Trophoblast cell (in vitro differentiated cells and primary cell): ENCODE results near the gene SIX5.

Source experiments
- DNase-seq, 2 donors: peaks; one replicate each; pipeline ENCODE4 v3.0.0-alpha.2; 2016
- H2AFZ ChIP-seq: 2 replicates; pipeline ENCODE4 v1.6.1; 2013; ENCODE audit warnings: low read length, moderate library complexity, mild to moderate bottlenecking; ENCODE audit not compliant: insufficient read depth, poor library complexity
- H2AK5ac ChIP-seq: 2 replicates; pipeline ENCODE4 v1.6.1; 2013; ENCODE audit warnings: mild to moderate bottlenecking, low read length
- H2BK120ac ChIP-seq: 2 replicates; pipeline ENCODE4 v1.6.1; 2013; ENCODE audit warnings: low read length, mild to moderate bottlenecking, moderate library complexity; ENCODE audit not compliant: insufficient read depth, poor library complexity
- H2BK12ac ChIP-seq: 2 replicates; pipeline ENCODE4 v1.6.1; 2013; ENCODE audit warnings: mild to moderate bottlenecking, low read length, moderate library complexity
- H2BK5ac ChIP-seq: 2 replicates; pipeline ENCODE4 v1.6.1; 2013; ENCODE audit warnings: low read length, low read depth, moderate library complexity, mild to moderate bottlenecking; ENCODE audit not compliant: poor library complexity
- H3K14ac ChIP-seq: 2 replicates; pipeline ENCODE4 v1.6.1; 2013; ENCODE audit warnings: mild to moderate bottlenecking, low read length
- H3K18ac ChIP-seq: 2 replicates; pipeline ENCODE4 v1.6.1; 2013; ENCODE audit warnings: mild to moderate bottlenecking, low read length
- H3K23ac ChIP-seq: 2 replicates; pipeline ENCODE4 v1.6.1; 2013; ENCODE audit warnings: low read length
- H3K27ac ChIP-seq: 2 replicates; pipeline ENCODE4 v1.5.1; 2013; ENCODE audit warnings: low read depth, mild to moderate bottlenecking, inconsistent platforms, low read length, moderate library complexity
- H3K27me3 ChIP-seq: 2 replicates; pipeline ENCODE4 v1.6.1; 2013; ENCODE audit warnings: inconsistent platforms, mild to moderate bottlenecking, low read length, moderate library complexity; ENCODE audit not compliant: insufficient read depth
- H3K36me3 ChIP-seq, 2 experiments: 1 replicate in 1 of 2; 2 replicates in 1 of 2; pipeline ENCODE4 v1.6.1; 2013; ENCODE audit warnings: low read length in 2 of 2, mild to moderate bottlenecking in 2 of 2, moderate library complexity in 1 of 2; ENCODE audit not compliant: insufficient read depth in 2 of 2, control insufficient read depth in 1 of 2
- H3K4ac ChIP-seq: 2 replicates; pipeline ENCODE4 v1.6.1; 2013; ENCODE audit warnings: low read depth, mild to moderate bottlenecking, low read length, moderate library complexity
- H3K4me1 ChIP-seq, 2 experiments: 1 replicate in 1 of 2; 2 replicates in 1 of 2; pipeline ENCODE4 v1.6.1; 2013; ENCODE audit warnings: low read length in 2 of 2, mild to moderate bottlenecking in 2 of 2, moderate library complexity in 1 of 2; ENCODE audit not compliant: insufficient read depth in 2 of 2, control insufficient read depth in 1 of 2
- H3K4me2 ChIP-seq: 2 replicates; pipeline ENCODE4 v1.6.1; 2013; ENCODE audit warnings: inconsistent platforms, mild to moderate bottlenecking, low read length, moderate library complexity
- H3K4me3 ChIP-seq: 2 replicates; pipeline ENCODE4 v1.5.1; 2013; ENCODE audit warnings: mild to moderate bottlenecking, low read depth, low read length, inconsistent platforms
- H3K79me1 ChIP-seq: one replicate; pipeline ENCODE4 v1.6.1; 2013; ENCODE audit warnings: low read length
- H3K79me2 ChIP-seq: 2 replicates; pipeline ENCODE4 v1.6.1; 2013; ENCODE audit warnings: low read length, mild to moderate bottlenecking; ENCODE audit not compliant: control insufficient read depth, insufficient read depth, poor library complexity
- H3K9ac ChIP-seq: 2 replicates; pipeline ENCODE4 v1.6.1; 2013; ENCODE audit warnings: mild to moderate bottlenecking, low read length
- H3K9me3 ChIP-seq: 2 replicates; pipeline ENCODE4 v1.6.1; 2013; ENCODE audit warnings: low read depth, mild to moderate bottlenecking, control low read depth, inconsistent platforms, low read length; ENCODE audit not compliant: insufficient read depth
- H4K12ac ChIP-seq: 2 replicates; pipeline ENCODE4 v1.6.1; 2013; ENCODE audit warnings: low read depth, mild to moderate bottlenecking, low read length, moderate library complexity
- H4K8ac ChIP-seq: 2 replicates; pipeline ENCODE4 v1.6.1; 2013; ENCODE audit warnings: low read depth, mild to moderate bottlenecking, low read length, moderate library complexity
- H4K91ac ChIP-seq: one replicate; pipeline ENCODE4 v1.6.1; 2013; ENCODE audit warnings: low read depth, mild to moderate bottlenecking, low read length, moderate library complexity
- WGBS: extraction: QIAGEN DNeasy Blood & Tissue Kit; methylation state at CpG from one replicate; pipeline ENCODE4 v1.1.7; 2013; ENCODE audit warnings: missing lambda C conversion rate; ENCODE audit not compliant: insufficient read length, insufficient coverage; ENCODE audit errors: extremely low coverage; 5-methylcytosine and 5-hydroxymethylcytosine counted together

The SIX5 gene

DNA sequence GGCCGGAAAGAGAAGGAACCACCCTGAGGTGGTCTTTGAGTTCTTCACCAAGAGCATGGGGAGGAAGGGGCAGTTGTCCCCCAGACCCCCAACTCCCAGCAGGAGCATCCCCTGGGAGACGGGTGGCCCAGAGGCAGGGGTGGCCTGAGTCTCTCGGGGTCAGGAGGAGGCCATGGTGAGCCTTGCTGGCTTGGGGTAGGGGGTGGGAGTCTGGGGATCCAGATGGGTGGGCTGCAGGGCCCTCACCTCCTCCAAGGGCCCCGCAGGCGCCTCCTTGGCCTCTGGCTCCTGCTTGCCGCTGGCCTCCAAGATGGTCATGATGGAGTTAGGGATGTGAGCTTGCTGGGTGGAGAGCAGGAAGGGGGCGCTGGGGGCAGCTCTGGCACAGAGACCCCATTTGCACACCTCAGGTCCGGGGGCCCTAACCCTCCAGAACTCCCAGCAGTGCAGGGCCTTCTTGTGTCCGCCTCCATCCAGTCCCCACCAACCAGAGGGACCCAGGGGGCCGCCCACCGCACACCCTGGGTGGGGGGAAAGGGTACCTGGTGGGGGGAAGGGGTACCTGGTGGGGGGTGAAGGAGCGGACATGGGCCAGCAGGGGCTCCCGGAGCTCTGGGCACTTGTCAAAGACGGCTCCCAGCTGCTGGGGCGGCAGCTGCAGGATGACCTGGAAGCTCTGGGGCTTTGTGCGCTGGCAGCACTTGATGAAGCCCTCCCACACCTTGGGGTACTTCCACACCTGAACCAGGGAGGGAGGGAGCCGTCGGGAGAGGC lies 47.4 kb upstream of the SIX5 start:
- H4K91ac ChIP-seq, result peak overlapping the region; percentile 87
- WGBS, result no CpG with 5 or more reads among the region's 18 CpGs
- peaks cover 11 to 25% of the 10 kb centered on the region in 2 experiments for H3K4me1 ChIP-seq
- H3K4ac ChIP-seq, result peak overlapping the region; percentile 2
- H2BK12ac ChIP-seq, result peak overlapping the region; percentile 41
- no peaks in the 10 kb centered on the region for H3K27me3 ChIP-seq
- H3K79me1 ChIP-seq, result peaks cover 12% of the 10 kb centered on the region
- no peak overlapping the region for H3K23ac ChIP-seq
- H4K12ac ChIP-seq, result peak overlapping the region; percentile 17
- H2BK120ac ChIP-seq, result peak overlapping the region; percentile 1
- H2AK5ac ChIP-seq, result peak overlapping the region; percentile 64
- peaks cover 2% of the 10 kb centered on the region for H3K79me2 ChIP-seq
- H4K8ac ChIP-seq, result peak overlapping the region; percentile 84
- H3K9ac ChIP-seq, result peak overlapping the region; percentile 56
- H3K36me3 ChIP-seq, result peaks cover 20 to 23% of the 10 kb centered on the region in 2 experiments
- no peaks in the 10 kb centered on the region for H3K9me3 ChIP-seq
- H3K4me3 ChIP-seq, result peak overlapping the region; percentile 53
- H3K27ac ChIP-seq, result peak overlapping the region; percentile 45
- peak overlapping the region; percentile 71 for H3K14ac ChIP-seq
- H2AFZ ChIP-seq, result peak overlapping the region; percentile 85
- H2BK5ac ChIP-seq, result peak overlapping the region; percentile 50
- DNase-seq, result no peak
- peak overlapping the region; percentile 84 for H3K4me2 ChIP-seq
- peak overlapping the region; percentile 39 for H3K18ac ChIP-seq

DNA sequence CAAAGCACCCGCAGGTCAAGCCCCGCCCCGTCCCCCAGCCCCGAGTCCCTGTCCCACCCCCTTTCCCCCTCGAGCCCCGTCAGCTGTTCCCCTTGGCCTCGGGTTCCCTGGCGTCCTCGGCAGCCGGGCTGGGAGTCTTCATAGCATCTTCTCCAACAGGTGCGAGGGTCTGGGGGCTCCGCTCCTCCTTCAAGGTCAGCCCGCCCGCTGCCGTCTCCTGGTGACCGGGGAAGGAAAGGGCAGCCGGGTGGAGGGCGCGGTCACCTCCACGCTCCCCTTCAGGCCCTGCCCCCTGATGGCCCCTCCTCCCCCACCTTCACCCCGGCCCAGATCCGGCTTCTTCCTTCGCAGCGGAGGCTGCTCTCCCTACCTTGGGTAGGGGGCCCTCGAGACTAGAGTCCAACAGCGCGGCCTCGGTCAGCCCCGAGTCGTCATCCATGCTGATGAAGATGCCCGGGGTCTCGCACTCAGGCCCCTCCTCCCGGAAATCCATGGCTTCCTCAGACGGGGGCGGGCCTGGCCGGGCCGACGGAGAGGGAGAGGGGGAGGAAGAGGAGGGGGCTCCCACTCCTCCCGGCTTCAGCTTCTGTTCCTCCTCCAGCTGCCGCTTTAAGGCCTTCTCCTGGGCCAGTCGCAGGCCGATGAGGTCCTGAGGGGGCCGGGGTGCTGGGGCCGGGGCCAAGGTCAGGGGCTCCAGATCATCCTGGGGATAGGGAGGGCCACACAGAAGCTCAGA lies 46.6 kb upstream of the SIX5 start:
- Histone ChIP-seq H4K91ac (peak overlapping the region; percentile 87), H3K18ac (peak overlapping the region; percentile 39)

DNA sequence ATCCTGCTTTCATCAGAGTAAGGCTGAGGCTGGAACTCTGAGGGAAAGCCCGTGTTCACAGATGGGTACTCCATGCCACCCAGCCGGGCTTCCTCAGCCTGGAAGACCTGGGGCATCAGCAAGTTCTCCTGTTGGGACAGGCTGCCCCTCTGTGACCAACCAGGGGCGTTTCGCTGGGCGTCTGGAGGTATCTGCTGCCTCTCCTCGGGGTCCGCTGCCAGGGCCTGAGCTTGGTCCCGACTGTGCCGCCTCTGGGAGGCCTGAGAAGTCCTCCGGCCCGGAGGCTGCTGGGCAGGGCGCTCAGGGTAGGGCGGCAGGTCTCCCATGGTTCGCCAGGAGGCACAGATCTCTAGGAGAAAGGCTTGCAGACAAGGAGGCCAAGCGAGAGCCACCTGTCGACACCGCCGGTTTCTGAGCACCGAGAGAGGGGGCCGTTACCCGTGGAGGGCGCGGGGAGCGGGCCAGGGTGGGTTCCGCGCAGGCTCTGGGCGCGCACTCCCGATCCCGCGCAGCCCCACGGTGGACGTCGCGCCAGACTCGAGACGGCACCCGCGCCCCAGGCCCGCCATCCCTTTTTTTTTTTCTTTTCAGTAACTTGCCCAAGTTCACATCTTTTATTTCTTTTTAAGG lies 45.9 kb upstream of the SIX5 start, which contains the start of gene RSPH6A:
TSS of gene RSPH6A (minus strand) at position 458 of the 630 bp plus-strand sequence. CDS start at position 326, 132 bp downstream.
- H3K79me1 ChIP-seq, result peaks cover 15% of the 10 kb centered on the region
- no peak within 1 kb of the TSS for H3K23ac ChIP-seq
- peak within 1 kb of the TSS; percentile 56 for H3K9ac ChIP-seq
- H2BK5ac ChIP-seq, result peak within 1 kb of the TSS; percentile 50
- H3K27me3 ChIP-seq, result no peaks in the 10 kb centered on the region
- H3K4ac ChIP-seq, result peak within 1 kb of the TSS; percentile 16
- peak within 1 kb of the TSS; percentile 87 for H4K91ac ChIP-seq
- H3K14ac ChIP-seq, result peak within 1 kb of the TSS; percentile 71
- peaks cover 2% of the 10 kb centered on the region for H3K9me3 ChIP-seq
- no CpG with 5 or more reads among the region's 40 CpGs for WGBS
- H2AK5ac ChIP-seq, result peak within 1 kb of the TSS; percentile 64
- peak within 1 kb of the TSS; percentile 84 for H4K8ac ChIP-seq
- peaks cover 11 to 25% of the 10 kb centered on the region in 2 experiments for H3K4me1 ChIP-seq
- peak within 1 kb of the TSS; percentile 85 for H2AFZ ChIP-seq
- peak within 1 kb of the TSS; percentile 84 for H3K4me2 ChIP-seq
- H2BK120ac ChIP-seq, result no peak within 1 kb of the TSS
- peak within 1 kb of the TSS; percentile 17 for H4K12ac ChIP-seq
- H3K27ac ChIP-seq, result peak within 1 kb of the TSS; percentile 45
- peak within 1 kb of the TSS; percentile 41 for H2BK12ac ChIP-seq
- no peak for DNase-seq
- H3K18ac ChIP-seq, result peak within 1 kb of the TSS; percentile 39
- peak within 1 kb of the TSS; percentile 77 for H3K4me3 ChIP-seq
- H3K36me3 ChIP-seq, result peaks cover 7 to 11% of the 10 kb centered on the region in 2 experiments
- H3K79me2 ChIP-seq, result peaks cover 2% of the 10 kb centered on the region

More for the DNA sequence above, 46.6 kb upstream of the SIX5 start:
- H3K4me2 ChIP-seq, result peak overlapping the region; percentile 84
- H3K27ac ChIP-seq, result peak overlapping the region; percentile 45
- H2BK5ac ChIP-seq, result peak overlapping the region; percentile 50
- DNase-seq, result no peak
- peak overlapping the region; percentile 85 for H2AFZ ChIP-seq
- peaks cover 2% of the 10 kb centered on the region for H3K79me2 ChIP-seq
- no CpG with 5 or more reads among the region's 44 CpGs for WGBS
- H2BK12ac ChIP-seq, result no peak overlapping the region
- H3K23ac ChIP-seq, result no peak overlapping the region
- no peak overlapping the region for H2BK120ac ChIP-seq
- H3K4ac ChIP-seq, result peak overlapping the region; percentile 2
- H3K79me1 ChIP-seq, result peaks cover 13% of the 10 kb centered on the region
- peaks cover 11 to 25% of the 10 kb centered on the region in 2 experiments for H3K4me1 ChIP-seq
- peak overlapping the region; percentile 77 for H3K4me3 ChIP-seq
- H2AK5ac ChIP-seq, result peak overlapping the region; percentile 64
- H4K8ac ChIP-seq, result peak overlapping the region; percentile 84
- peak overlapping the region; percentile 17 for H4K12ac ChIP-seq
- peak overlapping the region; percentile 56 for H3K9ac ChIP-seq
- no peaks in the 10 kb centered on the region for H3K9me3 ChIP-seq
- H3K14ac ChIP-seq, result peak overlapping the region; percentile 71
- H3K36me3 ChIP-seq, result peaks cover 14 to 17% of the 10 kb centered on the region in 2 experiments
- no peaks in the 10 kb centered on the region for H3K27me3 ChIP-seq

DNA sequence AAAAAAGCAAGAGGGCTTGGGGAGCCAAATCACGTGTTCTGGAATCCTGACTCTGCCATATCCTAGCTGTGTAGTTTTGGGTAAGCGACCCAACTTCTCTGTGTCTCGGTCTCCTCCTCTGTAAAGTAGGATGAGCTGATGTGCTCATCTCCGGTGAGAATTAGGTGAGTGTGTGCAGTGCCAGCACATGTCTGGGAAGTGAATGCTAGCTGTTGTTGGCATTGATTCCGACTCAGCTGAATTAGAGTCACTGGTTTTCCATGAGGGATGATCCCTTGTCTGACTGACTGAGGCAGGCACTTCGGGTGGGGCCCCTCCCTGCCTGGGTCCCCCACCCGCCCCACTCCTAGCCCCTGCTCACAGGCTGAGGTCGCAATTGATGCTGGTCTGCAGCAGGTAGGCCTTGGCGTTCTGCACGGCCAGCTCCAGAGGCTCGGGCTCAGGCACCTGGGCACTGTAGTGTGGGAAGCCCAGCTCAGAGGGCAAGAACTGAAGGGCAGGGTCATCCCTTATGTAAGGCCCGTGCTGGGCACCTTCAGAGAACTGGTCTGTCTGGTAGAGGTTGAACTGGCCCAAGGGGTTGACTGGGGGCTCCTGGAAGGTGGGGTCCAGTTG lies 45.2 kb upstream of the SIX5 start:
- H4K12ac ChIP-seq, result no peak overlapping the region
- H3K79me2 ChIP-seq, result peaks cover 2% of the 10 kb centered on the region
- H3K23ac ChIP-seq, result no peak overlapping the region
- no peak overlapping the region for H3K18ac ChIP-seq
- no peak overlapping the region for H2BK5ac ChIP-seq
- H3K4me3 ChIP-seq, result no peak overlapping the region
- H2BK120ac ChIP-seq, result no peak overlapping the region
- no peak overlapping the region for H3K14ac ChIP-seq
- no peaks in the 10 kb centered on the region for H3K27me3 ChIP-seq
- H4K8ac ChIP-seq, result no peak overlapping the region
- peaks cover 15 to 28% of the 10 kb centered on the region in 2 experiments for H3K4me1 ChIP-seq
- no peak overlapping the region for H2BK12ac ChIP-seq
- peaks cover under 1 to 4% of the 10 kb centered on the region in 2 experiments for H3K36me3 ChIP-seq
- WGBS, result no CpG with 5 or more reads among the region's 12 CpGs
- no peak overlapping the region for H3K4ac ChIP-seq
- no peak overlapping the region for H2AK5ac ChIP-seq
- no peak for DNase-seq
- no peak overlapping the region for H3K27ac ChIP-seq
- peaks cover 2% of the 10 kb centered on the region for H3K9me3 ChIP-seq
- H3K4me2 ChIP-seq, result no peak overlapping the region
- H3K79me1 ChIP-seq, result peaks cover 15% of the 10 kb centered on the region
- no peak overlapping the region for H4K91ac ChIP-seq
- H2AFZ ChIP-seq, result no peak overlapping the region
- H3K9ac ChIP-seq, result no peak overlapping the region
